Right lung (tissue), 5 donors: ENCODE data around the gene DPP6. TPM values are rescaled to one million over a fixed set of nuclear protein-coding genes. Genes with fewer than 3 reads are reported as not detected.

Source experiments
- DNase-seq, 2 donors: peaks; one replicate each; pipeline ENCODE4 v3.0.0-alpha.2; 2013
- polyA plus RNA-seq, 5 donors: library from polyadenylated mRNA; unstranded; fragments of 120-200 nt; gene quantifications; one replicate each; pipeline versions ENCODE4 v1.2.1 to v1.2.3, GENCODE V29; 2013; ENCODE audit warnings: inconsistent platforms in 1 of 5, low replicate concordance in 1 of 5; ENCODE audit not compliant: insufficient read length in 5 of 5, insufficient read depth in 1 of 5

The DPP6 gene
- polyA plus RNA-seq, 5 donors: 0.29 to 0.70 (median 0.48) TPM

- no peak for DNase-seq
These were observed 398.3 kb downstream of the DPP6 start for GRCh38 chr7:154450451-154450850.

DNA sequence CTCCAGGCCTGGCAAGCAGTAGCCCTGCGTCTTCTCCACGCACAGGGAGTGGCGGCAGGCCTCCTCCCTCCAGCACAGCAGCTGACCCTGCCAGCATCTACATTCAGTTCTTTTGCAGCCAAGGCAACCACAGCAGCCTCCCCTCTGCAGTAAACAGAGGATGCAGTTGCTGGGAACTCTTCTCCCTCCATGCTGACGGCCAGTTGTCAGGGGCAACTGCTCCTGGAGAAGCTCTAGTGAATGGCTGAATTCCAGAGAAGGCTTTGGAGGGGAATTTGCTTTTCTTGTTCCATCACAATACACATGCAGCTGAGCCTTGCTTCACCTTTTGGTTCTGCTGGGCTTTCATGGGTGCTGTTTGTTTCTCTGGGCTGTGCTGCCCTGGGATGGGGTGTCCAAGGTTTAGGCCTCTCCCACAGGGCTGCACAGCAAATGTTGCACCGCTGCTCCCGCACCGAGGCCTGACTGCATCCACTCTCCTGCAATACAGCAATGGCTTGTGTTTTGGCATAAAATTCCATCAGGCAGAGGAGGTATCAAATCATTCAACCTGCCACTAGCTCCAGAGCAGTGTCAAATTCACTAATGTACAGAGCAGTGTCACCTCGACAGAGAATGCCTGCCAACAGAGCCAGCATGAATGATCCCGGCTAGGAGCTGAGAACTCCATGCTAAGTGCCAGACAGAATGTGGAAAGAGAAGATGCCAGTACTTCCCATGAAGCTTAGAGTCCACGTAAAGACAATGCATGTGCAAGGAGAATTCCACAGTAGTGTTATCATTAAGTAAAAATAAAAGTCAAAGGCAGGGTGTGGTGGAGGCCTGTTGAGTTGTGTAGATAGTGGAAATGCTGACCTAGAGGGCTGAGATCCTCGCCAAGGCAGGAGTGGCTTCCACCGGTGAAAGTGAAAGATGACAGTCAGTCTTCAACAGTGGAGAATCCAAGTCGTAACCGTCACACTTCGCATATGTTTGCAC, 399.6 kb downstream of the DPP6 start:
- no peak for DNase-seq

- DNase-seq: no peak
These were observed 411.6 kb downstream of the DPP6 start for GRCh38 chr7:154463794-154464193.

- no peak for DNase-seq
These were observed 417.5 kb downstream of the DPP6 start for GRCh38 chr7:154469652-154470051.

DNA sequence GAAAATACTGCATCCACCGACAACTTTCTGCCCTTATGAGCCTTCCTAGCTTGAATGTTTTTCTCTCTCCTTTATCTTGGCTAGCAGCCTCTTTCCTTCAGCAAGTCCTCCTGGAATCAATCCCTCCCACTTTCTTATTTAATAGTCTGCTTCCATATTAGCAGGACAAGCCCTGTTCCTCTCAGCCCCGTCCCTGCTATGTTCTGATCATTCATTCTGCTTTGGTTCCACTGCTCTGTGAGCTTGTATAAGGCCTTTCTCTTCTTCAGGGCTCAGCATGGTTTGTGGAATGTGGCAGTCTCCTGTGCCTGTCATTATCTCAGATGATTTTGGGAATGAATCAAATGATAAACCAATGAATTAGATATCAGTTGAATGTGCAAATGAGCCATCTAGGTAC, 420.1 kb downstream of the DPP6 start:
- DNase-seq: no peak

DNA sequence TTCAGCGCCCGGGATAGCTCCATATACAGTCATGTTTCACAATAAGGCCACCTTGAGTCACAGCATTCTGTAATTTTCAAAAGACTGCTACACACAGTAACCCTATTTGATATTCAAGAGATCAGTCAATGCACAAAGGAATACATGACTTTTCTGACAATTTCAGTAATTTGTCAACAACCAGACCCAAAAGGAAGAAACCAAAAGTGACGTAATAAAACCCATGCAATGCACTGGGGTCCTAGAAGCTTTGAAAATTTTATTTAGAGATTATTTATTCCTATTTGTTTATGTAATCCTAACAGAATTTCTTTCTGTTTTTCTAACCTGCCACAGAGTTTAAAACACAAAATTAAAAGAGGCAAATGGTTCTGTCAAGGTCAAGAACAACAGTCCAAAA, 421.2 kb downstream of the DPP6 start:
- no peak for DNase-seq

- no peak for DNase-seq
These were observed 422.8 kb downstream of the DPP6 start for GRCh38 chr7:154474903-154475520.

GRCh38 chr7:154475864-154476263, 423.7 kb downstream of the DPP6 start:
- no peak for DNase-seq

- no peak for DNase-seq
These were observed 428.6 kb downstream of the DPP6 start for GRCh38 chr7:154480817-154481216.

DNA sequence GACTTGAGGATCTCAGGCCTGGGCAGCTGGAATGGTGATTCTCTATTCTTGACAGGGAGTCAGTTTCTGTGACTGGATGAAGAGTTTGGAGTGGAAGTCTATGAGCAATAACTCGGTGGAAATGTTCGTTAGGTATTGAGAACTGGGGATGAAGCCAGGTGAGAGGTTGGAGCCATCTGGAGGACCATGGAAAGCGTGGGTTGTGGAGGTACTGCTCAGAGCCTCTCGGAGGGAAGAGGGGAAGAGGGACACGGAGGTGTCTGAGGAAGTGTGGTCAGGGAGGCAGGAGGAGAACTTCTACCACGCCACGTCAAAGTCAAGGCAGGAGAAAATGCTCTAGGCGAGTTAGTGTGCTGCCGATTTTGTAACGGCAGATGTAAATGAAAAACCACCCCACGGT, 430.7 kb downstream of the DPP6 start:
- DNase-seq: no peak

GRCh38 chr7:154484406-154484805, 432.2 kb downstream of the DPP6 start:
- DNase-seq: no peak

GRCh38 chr7:154484943-154485342, 432.7 kb downstream of the DPP6 start:
- no peak for DNase-seq

- DNase-seq: no peak
These were observed 437.7 kb downstream of the DPP6 start for GRCh38 chr7:154489897-154490296.

DNA sequence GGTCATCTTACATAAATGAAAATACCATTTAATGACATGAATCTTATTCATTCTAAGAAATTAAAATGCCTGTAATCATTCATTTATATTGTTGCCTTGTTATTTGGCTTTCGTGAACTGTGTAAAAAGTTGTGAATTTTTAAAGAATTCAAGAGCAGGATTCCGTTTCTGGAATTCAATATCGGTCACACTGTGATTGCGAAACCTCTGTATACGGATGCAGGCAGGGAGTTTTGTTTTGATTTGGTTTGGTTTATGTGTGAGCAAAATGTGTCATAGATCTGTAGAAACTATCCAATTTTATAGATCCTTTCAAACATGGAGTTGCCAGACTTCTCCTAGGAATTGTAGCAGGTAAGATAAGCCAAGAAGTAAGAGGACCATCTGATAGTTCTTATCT, 441.4 kb downstream of the DPP6 start:
- DNase-seq: no peak

GRCh38 chr7:154497751-154498150, 445.6 kb downstream of the DPP6 start:
- DNase-seq: no peak

DNA sequence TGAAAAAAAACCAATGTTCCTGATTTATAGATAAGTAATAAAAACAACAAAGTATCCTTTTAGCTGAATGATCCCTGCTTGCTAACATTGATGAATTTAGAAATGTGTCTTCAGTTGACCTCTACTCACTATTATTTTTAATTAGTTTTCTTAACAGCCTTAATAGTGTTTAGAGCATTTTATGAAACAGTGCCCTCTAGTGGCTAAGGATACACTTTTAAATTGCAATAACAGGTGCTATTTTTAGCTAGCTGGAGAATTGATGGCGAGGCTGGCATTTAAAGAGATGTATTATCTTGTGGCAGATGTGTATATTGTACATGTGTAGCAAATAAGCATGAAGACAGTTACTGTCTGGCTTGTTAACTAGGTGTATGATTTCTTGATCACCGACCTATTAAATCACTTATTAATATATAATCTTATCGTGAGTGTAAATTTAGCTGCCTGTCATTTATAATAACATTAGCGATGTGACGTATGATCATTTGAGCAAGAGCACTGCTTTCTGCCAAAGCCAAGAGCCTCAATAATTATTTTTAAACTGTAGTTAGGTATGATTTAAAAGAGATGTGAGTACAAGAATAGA, 451.9 kb downstream of the DPP6 start:
- DNase-seq: peak in 1 of 2 donors; percentile 18

DNA sequence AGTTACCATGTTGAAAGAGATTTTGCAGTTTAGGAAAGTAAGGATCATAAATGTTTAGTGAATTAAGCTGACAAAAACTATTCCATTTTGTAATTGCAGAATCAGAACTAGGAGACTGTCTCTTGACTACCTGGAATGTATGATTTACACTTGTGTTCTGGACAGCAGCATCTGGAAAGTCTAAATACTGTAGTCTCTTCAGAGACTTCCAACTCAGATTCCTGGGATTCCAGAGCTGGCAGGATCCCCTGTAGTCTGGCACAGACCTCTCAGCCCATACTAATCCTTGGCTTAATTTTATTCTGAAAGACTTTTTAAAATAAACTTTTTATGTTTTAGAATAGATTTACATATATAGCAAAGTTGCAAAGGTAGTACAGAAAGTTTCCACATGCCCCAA, 452.7 kb downstream of the DPP6 start:
- DNase-seq: no peak

DNA sequence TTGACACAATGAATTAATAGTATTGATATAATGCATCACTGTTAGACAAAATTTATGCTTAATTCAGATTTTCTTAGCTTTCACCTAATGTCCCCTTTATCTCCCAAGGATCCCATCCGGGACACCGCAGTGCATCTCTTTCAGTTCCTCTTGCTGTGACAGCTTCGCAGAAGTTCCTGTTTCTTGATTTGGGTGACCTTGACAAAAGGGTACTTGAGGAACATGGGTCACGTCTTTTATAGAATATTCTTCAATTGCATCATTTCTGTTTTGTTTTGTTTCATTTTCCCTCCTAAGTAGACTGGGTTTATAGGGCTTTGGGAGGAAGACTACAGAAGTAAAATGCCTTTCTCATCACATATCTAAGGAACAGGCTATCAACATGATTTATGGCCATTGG, 453.2 kb downstream of the DPP6 start:
- DNase-seq: no peak

DNA sequence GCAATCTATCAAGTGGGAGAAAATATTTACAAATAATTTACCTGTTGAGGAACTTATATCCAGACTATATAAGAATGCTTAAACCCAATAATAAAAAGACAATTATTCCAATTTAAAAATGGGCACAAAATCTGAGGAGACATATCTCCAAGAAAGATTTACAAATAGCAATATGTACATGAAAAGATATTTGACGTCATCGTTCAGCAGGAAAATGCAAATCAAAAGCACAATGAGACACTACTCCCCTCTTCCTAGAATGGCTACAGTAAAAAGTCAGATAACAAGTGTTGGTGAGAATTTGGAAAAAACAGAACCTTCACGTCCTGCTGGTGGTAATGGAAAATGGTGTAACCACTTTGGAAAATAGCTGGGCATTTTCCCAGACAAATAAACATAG, 457.0 kb downstream of the DPP6 start:
- no peak for DNase-seq

GRCh38 chr7:154512121-154512833, 460.1 kb downstream of the DPP6 start:
- DNase-seq: no peak

DNA sequence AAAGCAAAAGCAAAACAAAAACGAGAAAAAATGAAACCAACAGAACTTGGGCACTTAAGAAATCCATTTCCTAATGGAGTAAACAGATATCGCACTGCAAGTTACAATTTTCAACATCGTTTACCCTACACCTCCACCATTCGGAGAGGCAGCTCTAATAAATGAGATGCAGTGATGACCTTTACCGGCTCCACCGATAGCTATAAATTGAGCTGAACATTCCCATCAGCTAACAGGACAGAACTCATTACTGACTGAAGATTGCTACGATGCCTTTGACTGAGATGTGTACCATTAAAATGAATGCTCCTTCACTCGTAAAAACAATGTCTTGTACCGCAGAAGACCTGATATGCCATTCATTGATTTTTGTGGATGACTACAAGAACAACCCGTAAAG, 465.6 kb downstream of the DPP6 start:
- no peak for DNase-seq

DNA sequence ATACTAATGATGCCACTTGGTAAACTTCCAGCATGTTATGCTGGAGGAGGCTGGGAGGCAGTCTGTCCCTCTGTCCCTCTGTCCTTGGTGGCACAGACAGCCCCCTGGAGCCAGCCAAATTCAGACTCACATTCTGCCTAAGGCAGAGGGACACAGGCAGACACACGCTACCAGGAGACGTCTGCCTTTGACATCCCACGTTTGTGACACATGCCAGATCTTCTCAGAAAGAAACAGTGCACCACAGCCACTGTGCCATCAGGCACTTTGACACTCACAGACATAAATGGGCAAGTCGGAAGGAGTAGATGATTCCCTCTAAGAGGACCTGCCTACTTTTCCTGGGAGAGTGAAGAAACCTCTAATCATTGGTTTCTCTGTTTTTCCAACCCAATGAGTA, 467.0 kb downstream of the DPP6 start:
- DNase-seq: no peak
